ENCODE data around the gene MARK3. TPM values are rescaled to one million over a fixed set of nuclear protein-coding genes. Genes with fewer than 3 reads are reported as not detected.

MARK3 gene
- total RNA-seq, 1 experiment from 2014 or later, result 72.5 TPM

GRCh38 chr14:103518422-103519042, 133.3 kb downstream of the MARK3 start:
- Histone ChIP-seq H3K27me3 (ENCODE audit: insufficient read depth, low read length) (no peaks in the 10 kb centered on the region), H3K4me3 (replicated peaks in 1 of 2; ENCODE audit: low read depth in 1 of 2, low read length in 2 of 2) (no peak overlapping the region), H3K9me2 (ENCODE audit: insufficient read depth) (no peaks in the 10 kb centered on the region), H4K20me1 (ENCODE audit: insufficient read depth) (no peaks in the 10 kb centered on the region; the same call in 1 of the 2 replicates), H2AFZ (ENCODE audit: low read depth, low read length, poor library complexity, severe bottlenecking) (no peak overlapping the region), H3K27ac (ENCODE audit: low read depth, low read length) (peak overlapping the region; percentile 54; the same call in 1 of the 2 replicates), H3K36me3 (ENCODE audit: control insufficient read depth in 1 of 2, insufficient read depth in 2 of 2, low read length in 2 of 2) (peaks cover 0 to 12% of the 10 kb centered on the region in 2 experiments; a peak in 2 of 4 replicates), H3K4me2 (ENCODE audit: low read length) (peak overlapping the region; percentile 13), H3K79me2 (ENCODE audit: insufficient read depth, low read length) (peaks cover 16% of the 10 kb centered on the region; the same call in 1 of the 2 replicates), H3K4me1 (ENCODE audit: control insufficient read depth in 1 of 2, insufficient read depth in 2 of 2, low read length in 2 of 2) (peaks cover 13 to 40% of the 10 kb centered on the region in 2 experiments; a peak in 3 of 4 replicates), H3K9ac (ENCODE audit: low read length) (no peak overlapping the region), H3K9me3 (ENCODE audit: control insufficient read depth in 1 of 2, insufficient read depth in 1 of 2, low read depth in 1 of 2, low read length in 2 of 2) (no peaks in the 10 kb centered on the region)
- RAD21 ChIA-PET (ENCODE audit: low non-redundant PET in 1 of 2, low total read pairs in 2 of 2, uncharacterized antibody in 2 of 2, unreplicated experiment in 2 of 2), result interaction anchor here (1.4 kb wide), 2 partner anchors 28 to 29 kb away, joined by 5 to 6 read pairs; no protein-coding TSS in a partner anchor
- DNase-seq (ENCODE audit: low read depth, low spot score) (no peak), ATAC-seq (peak; percentile 44)
- intact Hi-C loops (cut with micrococcal nuclease), result loop anchor here (1.0 kb wide), 1 partner anchor 28 kb away; no protein-coding TSS in a partner anchor
- POLR2A ChIA-PET, result interaction anchor here (1.0 to 1.7 kb wide), 4 partner anchors 10 to 34 kb away, joined by 3 to 11 read pairs (median 4); partner anchors contain the start of gene TRMT61A
- TF ChIP-seq POLR2A (IDR thresholded peaks at IDR 0.05; ENCODE audit: borderline replicate concordance, extremely low read depth, insufficient read depth, insufficient read length) (no peak), POLR2AphosphoS5 (IDR thresholded peaks at IDR 0.05; ENCODE audit: low read depth, low read length) (0 out of 2 replicates have a peak, but pooled peaks have one; percentile 17)
- TF ChIP-seq, protein P1, sequence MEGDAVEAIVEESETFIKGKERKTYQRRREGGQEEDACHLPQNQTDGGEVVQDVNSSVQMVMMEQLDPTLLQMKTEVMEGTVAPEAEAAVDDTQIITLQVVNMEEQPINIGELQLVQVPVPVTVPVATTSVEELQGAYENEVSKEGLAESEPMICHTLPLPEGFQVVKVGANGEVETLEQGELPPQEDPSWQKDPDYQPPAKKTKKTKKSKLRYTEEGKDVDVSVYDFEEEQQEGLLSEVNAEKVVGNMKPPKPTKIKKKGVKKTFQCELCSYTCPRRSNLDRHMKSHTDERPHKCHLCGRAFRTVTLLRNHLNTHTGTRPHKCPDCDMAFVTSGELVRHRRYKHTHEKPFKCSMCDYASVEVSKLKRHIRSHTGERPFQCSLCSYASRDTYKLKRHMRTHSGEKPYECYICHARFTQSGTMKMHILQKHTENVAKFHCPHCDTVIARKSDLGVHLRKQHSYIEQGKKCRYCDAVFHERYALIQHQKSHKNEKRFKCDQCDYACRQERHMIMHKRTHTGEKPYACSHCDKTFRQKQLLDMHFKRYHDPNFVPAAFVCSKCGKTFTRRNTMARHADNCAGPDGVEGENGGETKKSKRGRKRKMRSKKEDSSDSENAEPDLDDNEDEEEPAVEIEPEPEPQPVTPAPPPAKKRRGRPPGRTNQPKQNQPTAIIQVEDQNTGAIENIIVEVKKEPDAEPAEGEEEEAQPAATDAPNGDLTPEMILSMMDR (IDR thresholded peaks at IDR 0.05 in 2 of 3, conservative IDR thresholded peaks at IDR 0.05 in 1 of 3; ENCODE audit: borderline replicate concordance in 1 of 3, insufficient read depth in 1 of 3, low read depth in 2 of 3, low read length in 2 of 3), result peak in 2 of 3 experiments; percentile 97; a peak in 4 of 6 replicates
- no TSS peak for BruUV-seq (replicated peaks)
- CTCF ChIA-PET, result interaction anchor here (0.6 to 3.4 kb wide), 9 partner anchors 9 to 43 kb away, joined by 3 to 38 read pairs (median 4); partner anchors contain the start of gene TRMT61A
